ENCODE results near the gene CLTCL1. TPM values are rescaled to one million over a fixed set of nuclear protein-coding genes. Genes with fewer than 3 reads are reported as not detected.

The CLTCL1 gene
- total RNA-seq, 1 experiment from 2014 or later: 7.5 TPM

DNA sequence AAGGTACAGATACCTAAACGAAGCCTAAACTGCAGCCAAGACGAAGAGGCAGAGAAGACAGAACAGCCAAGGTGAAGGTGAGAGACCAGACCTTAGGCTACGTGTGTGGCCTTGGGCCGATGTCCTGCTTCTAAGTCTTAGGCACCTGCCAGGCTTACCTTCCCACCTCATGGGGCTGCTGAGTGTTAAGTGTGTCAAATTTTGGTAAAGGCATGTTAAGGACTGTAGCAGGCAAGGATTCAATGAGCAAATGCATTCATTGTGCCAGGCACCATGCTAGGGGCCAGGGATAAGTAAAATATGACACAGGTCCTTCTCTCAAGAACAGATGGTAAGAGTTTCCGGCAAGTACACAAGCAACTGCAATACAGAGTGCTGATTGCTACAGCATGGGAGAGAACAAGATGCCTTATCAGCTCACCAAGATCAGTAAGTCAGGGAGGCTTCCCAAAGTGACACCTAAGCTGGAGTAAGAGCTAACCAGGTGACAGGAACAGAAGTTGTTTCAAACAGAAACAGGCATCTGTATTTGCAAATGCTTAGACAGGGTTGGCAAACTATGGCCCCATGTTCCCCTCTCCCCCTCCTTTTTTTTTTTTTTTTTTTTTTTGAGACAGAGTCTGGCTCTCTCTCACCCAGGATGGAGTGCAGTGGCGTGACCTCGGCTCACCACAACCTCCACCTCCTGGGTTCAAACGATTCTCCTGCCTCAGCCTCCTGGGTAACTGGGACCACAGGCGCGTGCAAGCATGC is 46.7 kb downstream of the CLTCL1 start:
- no peak for DNase-seq
- Histone ChIP-seq H3K9me3 (replicated peaks) (no peaks in the 10 kb centered on the region), H3K27me3 (no peaks in the 10 kb centered on the region), H3K4me1 (no peaks in the 10 kb centered on the region), H3K36me3 (peaks cover 17% of the 10 kb centered on the region), H3K27ac (no peak overlapping the region), H3K4me3 (no peak overlapping the region)

DNA sequence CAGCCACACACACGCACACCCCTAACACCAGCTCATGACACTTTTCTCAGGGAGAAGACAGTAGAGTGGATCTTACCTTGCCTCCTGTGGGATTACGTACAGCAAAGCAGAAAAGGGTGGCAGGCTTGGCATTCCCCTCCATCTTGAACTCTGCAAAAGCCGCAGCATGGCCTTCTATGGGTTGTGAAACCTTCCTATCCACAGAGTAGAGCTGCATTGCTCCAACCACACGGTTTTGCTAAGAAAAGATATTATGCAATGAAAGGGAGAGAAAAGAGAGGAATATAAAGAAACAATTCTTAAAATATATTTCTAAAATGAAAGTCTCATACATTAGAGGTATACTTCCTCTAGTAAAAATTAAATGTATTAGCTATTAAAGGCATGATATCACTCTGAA is 48.8 kb downstream of the CLTCL1 start:
- H3K27ac ChIP-seq: no peak overlapping the region
- H3K4me3 ChIP-seq: no peak overlapping the region
- H3K36me3 ChIP-seq: peaks cover 11% of the 10 kb centered on the region
- no peaks in the 10 kb centered on the region for H3K27me3 ChIP-seq
- no peak for DNase-seq
- 0 out of 2 replicates have a peak, but pooled peaks cover under 1% of the 10 kb centered on the region for H3K9me3 ChIP-seq (replicated peaks)
- no peaks in the 10 kb centered on the region for H3K4me1 ChIP-seq

DNA sequence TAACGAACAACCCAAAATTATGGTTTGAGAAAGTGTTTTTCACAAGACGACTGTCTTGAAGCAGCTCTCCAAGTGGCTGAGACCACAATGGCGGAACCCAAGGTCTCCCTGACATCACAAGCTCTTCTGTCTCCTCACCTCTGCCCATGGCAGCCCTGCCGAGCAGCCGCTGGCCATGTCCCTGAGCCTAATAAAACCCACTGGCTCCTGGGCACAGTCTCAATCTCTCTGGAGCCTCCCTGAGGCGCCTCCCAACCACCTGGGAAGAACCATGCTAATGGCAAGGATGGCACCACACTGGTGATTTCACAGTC is 50.0 kb downstream of the CLTCL1 start:
- Histone ChIP-seq H3K4me3 (no peak overlapping the region), H3K36me3 (0 out of 2 replicates have a peak, but pooled peaks cover 4% of the 10 kb centered on the region), H3K27me3 (no peaks in the 10 kb centered on the region), H3K27ac (no peak overlapping the region), H3K9me3 (replicated peaks) (0 out of 2 replicates have a peak, but pooled peaks cover 3% of the 10 kb centered on the region), H3K4me1 (no peaks in the 10 kb centered on the region)
- DNase-seq: no peak

GRCh38 chr22:19240813-19241592 is 50.5 kb downstream of the CLTCL1 start:
- Histone ChIP-seq H3K27ac (no peak overlapping the region), H3K4me3 (no peak overlapping the region), H3K9me3 (replicated peaks) (0 out of 2 replicates have a peak, but pooled peaks cover 3% of the 10 kb centered on the region), H3K27me3 (no peaks in the 10 kb centered on the region), H3K36me3 (0 out of 2 replicates have a peak, but pooled peaks cover 4% of the 10 kb centered on the region), H3K4me1 (no peaks in the 10 kb centered on the region)
- no peak for DNase-seq

- Histone ChIP-seq H3K4me3 (no peak overlapping the region), H3K27me3 (no peaks in the 10 kb centered on the region), H3K9me3 (replicated peaks) (0 out of 2 replicates have a peak, but pooled peaks cover 3% of the 10 kb centered on the region), H3K4me1 (no peaks in the 10 kb centered on the region), H3K27ac (no peak overlapping the region), H3K36me3 (peaks cover 11% of the 10 kb centered on the region)
- no peak for DNase-seq
These were observed 52.1 kb downstream of the CLTCL1 start for GRCh38 chr22:19239464-19239863.

- no peak overlapping the region for H3K4me3 ChIP-seq
- peaks cover 12% of the 10 kb centered on the region for H3K36me3 ChIP-seq
- no peak for DNase-seq
- no peaks in the 10 kb centered on the region for H3K27me3 ChIP-seq
- 0 out of 2 replicates have a peak, but pooled peaks cover 3% of the 10 kb centered on the region for H3K9me3 ChIP-seq (replicated peaks)
- H3K27ac ChIP-seq: no peak overlapping the region
- H3K4me1 ChIP-seq: no peaks in the 10 kb centered on the region
These were observed 52.6 kb downstream of the CLTCL1 start for GRCh38 chr22:19238900-19239299.

DNA sequence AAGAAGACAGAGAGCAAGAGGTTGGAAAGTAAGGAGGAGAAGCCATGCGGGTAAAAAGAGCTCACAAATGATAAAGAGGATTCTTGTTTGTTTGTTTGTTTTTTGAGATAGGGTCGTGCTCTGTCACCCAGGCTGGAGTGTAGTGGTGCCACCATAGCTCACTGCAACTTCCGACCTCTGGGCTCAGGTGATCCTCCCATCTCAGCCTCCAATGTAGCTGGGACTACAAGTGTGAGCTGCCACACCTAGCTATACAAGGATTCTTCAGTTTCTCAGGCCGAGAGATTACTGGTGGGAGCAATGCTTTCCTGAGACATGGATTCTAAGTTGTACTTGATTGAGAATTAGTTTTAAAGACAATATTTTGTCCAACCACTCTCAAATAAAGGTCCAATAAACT is 55.6 kb downstream of the CLTCL1 start:
- 0 out of 2 replicates have a peak, but pooled peaks cover 3% of the 10 kb centered on the region for H3K9me3 ChIP-seq (replicated peaks)
- no peak overlapping the region for H3K4me3 ChIP-seq
- no peaks in the 10 kb centered on the region for H3K27me3 ChIP-seq
- no peak for DNase-seq
- no peak overlapping the region for H3K27ac ChIP-seq
- no peaks in the 10 kb centered on the region for H3K4me1 ChIP-seq
- H3K36me3 ChIP-seq: peaks cover 24% of the 10 kb centered on the region

DNA sequence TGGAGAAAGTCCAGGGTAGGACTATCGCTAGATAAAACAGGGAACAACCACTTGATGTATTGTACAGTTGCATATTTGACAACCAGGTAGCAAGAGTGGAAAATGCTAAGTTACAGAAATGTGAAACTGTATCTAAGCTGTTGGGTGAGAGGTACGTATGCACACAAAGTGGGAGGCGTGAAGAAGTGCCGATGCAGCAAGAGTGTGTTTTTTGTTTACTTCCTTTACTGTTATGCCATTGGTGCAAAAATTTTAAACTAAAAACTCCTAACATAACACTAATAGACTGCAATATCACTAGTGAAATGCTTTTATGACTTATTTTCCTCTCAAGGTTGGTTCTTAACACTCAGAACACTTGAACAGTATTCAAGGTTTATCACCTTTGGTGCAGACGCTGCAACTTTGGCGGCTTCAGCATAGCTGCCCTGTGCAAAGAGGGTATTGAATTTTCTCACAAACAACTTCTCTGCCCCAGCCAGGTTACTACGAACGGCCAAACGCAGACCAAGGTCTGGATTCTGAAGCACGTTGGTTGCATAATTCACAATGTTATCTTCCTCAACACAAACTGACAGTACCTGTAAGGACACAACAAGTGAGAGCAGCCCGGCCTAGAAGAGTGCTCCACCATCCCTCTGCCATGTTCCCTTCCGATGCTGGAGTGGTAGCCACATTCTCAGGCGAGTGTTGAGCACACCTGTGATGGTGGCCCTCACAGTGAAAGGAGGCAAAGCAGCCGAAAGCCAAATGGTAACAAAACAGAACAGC is 57.2 kb downstream of the CLTCL1 start:
- Histone ChIP-seq H3K27me3 (no peaks in the 10 kb centered on the region), H3K36me3 (peaks cover 30% of the 10 kb centered on the region), H3K4me3 (no peak overlapping the region), H3K27ac (no peak overlapping the region), H3K9me3 (replicated peaks) (0 out of 2 replicates have a peak, but pooled peaks cover 3% of the 10 kb centered on the region), H3K4me1 (no peaks in the 10 kb centered on the region)
- DNase-seq: no peak

DNA sequence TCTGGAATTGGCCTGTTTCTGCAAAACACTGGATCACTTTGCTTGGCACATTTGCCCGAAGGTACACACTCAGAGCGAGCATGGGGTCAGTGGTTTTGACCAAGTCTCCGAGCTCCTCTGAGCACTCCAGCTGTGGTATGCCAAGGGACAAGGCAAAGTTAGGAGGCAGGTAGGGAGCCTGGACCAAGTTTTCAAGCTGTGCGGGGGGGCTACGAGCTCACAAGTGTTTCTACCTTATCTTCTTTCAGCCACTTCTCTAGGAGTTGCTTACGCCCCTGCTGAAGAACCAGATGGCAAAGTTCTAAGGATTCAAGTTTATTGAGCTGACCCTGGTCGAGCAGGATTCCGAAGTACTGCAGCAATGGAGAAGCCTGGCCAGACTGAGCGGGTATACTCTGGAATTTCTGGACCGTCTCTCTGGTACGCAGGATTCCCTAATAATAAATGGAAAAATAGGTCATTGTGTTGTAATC is 58.3 kb downstream of the CLTCL1 start:
- Histone ChIP-seq H3K27me3 (no peaks in the 10 kb centered on the region), H3K36me3 (peaks cover 28% of the 10 kb centered on the region), H3K9me3 (replicated peaks) (0 out of 2 replicates have a peak, but pooled peaks cover 3% of the 10 kb centered on the region), H3K4me1 (no peaks in the 10 kb centered on the region), H3K27ac (no peak overlapping the region), H3K4me3 (no peak overlapping the region)
- DNase-seq: no peak

DNA sequence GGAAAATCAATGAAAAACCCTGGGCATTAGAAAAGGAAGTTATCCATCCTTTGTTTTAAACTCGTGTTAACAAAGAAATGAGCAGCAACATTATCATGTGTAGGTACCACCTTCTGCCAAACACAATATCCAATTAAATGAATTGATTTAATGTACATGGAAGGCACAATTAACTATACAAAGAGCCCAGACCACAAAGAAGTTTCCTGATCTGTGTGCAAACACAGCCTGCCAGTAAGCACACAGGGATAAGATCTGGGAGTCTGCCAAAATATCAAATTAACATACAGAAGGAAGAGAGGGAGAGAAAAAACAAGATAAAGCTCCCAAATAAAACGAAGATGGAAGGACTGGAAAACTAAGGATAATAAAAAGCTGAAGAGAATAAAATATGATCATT is 58.9 kb downstream of the CLTCL1 start:
- Histone ChIP-seq H3K27ac (no peak overlapping the region), H3K4me3 (no peak overlapping the region), H3K27me3 (no peaks in the 10 kb centered on the region), H3K9me3 (replicated peaks) (0 out of 2 replicates have a peak, but pooled peaks cover 2% of the 10 kb centered on the region), H3K36me3 (peaks cover 33% of the 10 kb centered on the region), H3K4me1 (no peaks in the 10 kb centered on the region)
- no peak for DNase-seq

- Histone ChIP-seq H3K4me1 (no peaks in the 10 kb centered on the region), H3K36me3 (peaks cover 33% of the 10 kb centered on the region)
These were observed 59.5 kb downstream of the CLTCL1 start for GRCh38 chr22:19231986-19232385.

GRCh38 chr22:19229600-19229999 is 61.9 kb downstream of the CLTCL1 start:
- Histone ChIP-seq H3K27ac (no peak overlapping the region), H3K9me3 (replicated peaks) (no peaks in the 10 kb centered on the region), H3K36me3 (peaks cover 33% of the 10 kb centered on the region), H3K4me3 (no peak overlapping the region), H3K4me1 (no peaks in the 10 kb centered on the region), H3K27me3 (no peaks in the 10 kb centered on the region)
- DNase-seq: no peak

More at GRCh38 chr22:19231986-19232385, 59.5 kb downstream of the CLTCL1 start:
- H3K9me3 ChIP-seq (replicated peaks): no peaks in the 10 kb centered on the region
- H3K4me3 ChIP-seq: no peak overlapping the region
- H3K27ac ChIP-seq: no peak overlapping the region
- no peaks in the 10 kb centered on the region for H3K27me3 ChIP-seq
- no peak for DNase-seq

- Histone ChIP-seq H3K9me3 (replicated peaks) (no peaks in the 10 kb centered on the region), H3K27me3 (no peaks in the 10 kb centered on the region), H3K4me1 (no peaks in the 10 kb centered on the region), H3K4me3 (no peak overlapping the region), H3K36me3 (peaks cover 26% of the 10 kb centered on the region), H3K27ac (no peak overlapping the region)
- no peak for DNase-seq
These were observed 63.3 kb downstream of the CLTCL1 start for GRCh38 chr22:19228179-19228578.

GRCh38 chr22:19226428-19226827 is 65.1 kb downstream of the CLTCL1 start:
- no peak overlapping the region for H3K4me3 ChIP-seq
- H3K27me3 ChIP-seq: no peaks in the 10 kb centered on the region
- no peak for DNase-seq
- no peaks in the 10 kb centered on the region for H3K9me3 ChIP-seq (replicated peaks)
- peaks cover 17% of the 10 kb centered on the region for H3K36me3 ChIP-seq
- no peak overlapping the region for H3K27ac ChIP-seq
- H3K4me1 ChIP-seq: no peaks in the 10 kb centered on the region
